Measurements from ENCODE around the gene BNC2. TPM values are rescaled to one million over a fixed set of nuclear protein-coding genes. Genes with fewer than 3 reads are reported as not detected.
"Not testable (repeated sequence)": the region's sequence is repeated elsewhere in the genome, so short reads cannot be mapped to it uniquely, and the experiment has no call there.

BNC2 gene
- total RNA-seq, 4 donors from 2014 or later: 19.0 to 53.6 (median 25.3) TPM

DNA sequence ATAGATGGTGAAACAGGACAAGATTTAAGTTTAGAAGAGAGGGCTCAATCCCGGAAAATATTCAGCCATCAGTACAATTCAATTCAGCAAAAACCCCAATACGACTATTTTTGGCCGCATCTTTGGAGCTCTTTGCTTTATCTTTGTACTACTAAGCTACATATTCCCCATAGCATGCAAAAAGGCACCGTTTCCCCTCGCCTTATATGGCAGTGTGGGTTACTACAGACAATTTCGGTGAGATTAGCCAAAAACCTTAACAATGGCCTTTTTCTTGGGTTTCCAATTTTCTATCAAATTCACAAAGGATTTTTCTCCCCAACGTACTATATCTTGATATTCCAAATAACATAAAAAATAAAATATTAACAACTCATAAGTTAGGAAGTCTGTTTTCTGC, 382.6 kb downstream of the BNC2 start:
- ATAC-seq (ENCODE audit: low FRiP score): no peak
- TF ChIP-seq, protein P1, sequence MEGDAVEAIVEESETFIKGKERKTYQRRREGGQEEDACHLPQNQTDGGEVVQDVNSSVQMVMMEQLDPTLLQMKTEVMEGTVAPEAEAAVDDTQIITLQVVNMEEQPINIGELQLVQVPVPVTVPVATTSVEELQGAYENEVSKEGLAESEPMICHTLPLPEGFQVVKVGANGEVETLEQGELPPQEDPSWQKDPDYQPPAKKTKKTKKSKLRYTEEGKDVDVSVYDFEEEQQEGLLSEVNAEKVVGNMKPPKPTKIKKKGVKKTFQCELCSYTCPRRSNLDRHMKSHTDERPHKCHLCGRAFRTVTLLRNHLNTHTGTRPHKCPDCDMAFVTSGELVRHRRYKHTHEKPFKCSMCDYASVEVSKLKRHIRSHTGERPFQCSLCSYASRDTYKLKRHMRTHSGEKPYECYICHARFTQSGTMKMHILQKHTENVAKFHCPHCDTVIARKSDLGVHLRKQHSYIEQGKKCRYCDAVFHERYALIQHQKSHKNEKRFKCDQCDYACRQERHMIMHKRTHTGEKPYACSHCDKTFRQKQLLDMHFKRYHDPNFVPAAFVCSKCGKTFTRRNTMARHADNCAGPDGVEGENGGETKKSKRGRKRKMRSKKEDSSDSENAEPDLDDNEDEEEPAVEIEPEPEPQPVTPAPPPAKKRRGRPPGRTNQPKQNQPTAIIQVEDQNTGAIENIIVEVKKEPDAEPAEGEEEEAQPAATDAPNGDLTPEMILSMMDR (IDR thresholded peaks at IDR 0.05): no peak
- DNase-seq (ENCODE audit: low spot score): no peak

DNA sequence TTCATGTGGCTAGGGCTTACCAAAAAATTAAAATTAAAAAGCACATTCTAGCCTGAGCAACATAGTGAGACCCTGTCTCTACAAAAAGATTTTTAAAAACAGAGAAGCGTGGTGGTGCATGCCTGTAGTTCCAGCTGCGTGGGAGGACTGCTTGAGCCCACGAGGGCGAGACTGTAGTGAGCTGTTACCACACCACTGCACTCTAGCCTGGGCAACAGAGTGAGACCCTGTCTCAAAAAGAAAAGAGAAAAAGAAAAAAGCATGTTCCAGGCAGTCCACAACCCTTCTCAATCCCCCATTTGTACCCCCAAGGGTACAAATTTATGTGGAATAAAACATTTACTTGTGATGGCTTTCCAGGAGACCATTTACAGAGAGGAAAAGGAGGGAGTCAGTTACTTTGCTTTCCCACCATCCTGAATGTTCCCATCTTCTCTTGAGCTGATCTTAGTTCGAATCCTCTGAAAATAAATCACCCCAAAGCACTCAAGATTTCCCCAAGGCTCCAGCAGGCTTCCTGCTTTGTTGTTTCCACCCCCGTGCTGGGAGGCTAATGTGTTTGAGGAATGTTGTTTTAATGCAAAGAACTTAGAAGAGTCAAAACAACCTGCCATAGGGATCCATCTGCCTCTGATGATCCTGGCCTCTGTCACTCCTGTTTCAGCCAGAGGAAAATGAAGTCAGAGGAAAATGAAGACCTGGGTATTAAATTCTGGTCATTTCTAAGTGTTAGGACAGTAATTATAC, 384.7 kb downstream of the BNC2 start:
- no peak for DNase-seq (ENCODE audit: low spot score)

DNA sequence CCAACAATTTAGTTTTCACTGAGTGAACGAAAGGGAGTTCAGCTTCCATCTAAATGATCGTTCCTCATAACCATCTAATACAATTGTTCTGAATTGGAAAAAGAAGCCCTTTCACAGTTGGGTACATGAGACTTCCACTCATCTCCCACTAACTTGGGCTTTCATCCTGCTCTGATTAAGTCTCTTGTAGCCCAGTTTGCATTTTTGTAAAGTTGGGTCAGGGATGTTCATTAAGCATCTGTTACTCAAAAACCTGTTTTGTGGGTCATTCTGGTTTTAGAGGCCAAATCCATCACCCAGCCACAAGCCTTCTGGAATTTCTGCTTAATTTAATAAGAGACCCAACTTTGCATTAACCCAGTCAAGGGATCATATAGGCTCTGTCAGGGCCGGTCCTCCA, 385.3 kb downstream of the BNC2 start:
- no peak for DNase-seq (ENCODE audit: low spot score)
- TF ChIP-seq, protein P1 (IDR thresholded peaks at IDR 0.05): no peak
- no peak for ATAC-seq (ENCODE audit: low FRiP score)

More for the DNA sequence above, 384.7 kb downstream of the BNC2 start:
- TF ChIP-seq, protein P1 (IDR thresholded peaks at IDR 0.05): no peak
- ATAC-seq (ENCODE audit: low FRiP score): no peak

DNA sequence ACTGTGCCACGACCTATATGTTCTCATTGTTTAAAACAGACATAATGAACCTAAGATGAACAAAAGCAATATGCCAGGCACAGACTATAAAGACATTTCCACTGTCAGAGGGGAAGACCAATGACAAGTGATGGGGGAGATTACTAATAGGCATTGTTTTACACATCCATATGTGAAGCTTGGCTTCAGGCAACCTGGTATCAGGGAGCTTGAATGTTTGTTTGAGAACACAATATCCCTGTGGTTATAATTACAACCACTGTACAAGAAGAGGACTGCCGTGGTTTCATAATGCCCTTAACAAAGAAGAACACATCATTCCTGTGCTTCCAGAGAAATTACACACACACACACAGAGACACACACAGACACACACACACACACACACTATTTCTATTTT, 385.7 kb downstream of the BNC2 start:
- TF ChIP-seq, protein P1 (IDR thresholded peaks at IDR 0.05): no peak

DNA sequence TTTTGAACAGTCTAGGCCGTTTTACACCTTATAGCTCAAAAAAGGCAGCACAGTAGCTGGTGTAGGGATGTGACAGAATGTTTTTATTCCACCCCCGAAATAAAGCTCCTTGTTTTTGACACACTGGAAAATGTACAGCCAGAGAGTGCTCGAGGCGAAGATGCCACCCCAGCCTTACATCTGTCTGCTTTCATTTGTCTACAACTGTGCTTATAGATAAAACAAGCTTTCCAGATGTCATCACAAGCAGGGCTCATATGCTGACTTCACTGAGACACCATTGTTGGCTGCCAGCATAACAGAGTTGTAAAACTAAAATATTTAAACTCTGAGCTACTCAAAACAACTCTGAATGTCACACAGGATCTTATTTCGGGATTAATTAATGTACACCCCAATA, 386.3 kb downstream of the BNC2 start:
- ATAC-seq (ENCODE audit: low FRiP score) (no peak), DNase-seq (ENCODE audit: low spot score) (no peak)
- TF ChIP-seq, protein P1 (IDR thresholded peaks at IDR 0.05): no peak

More for the DNA sequence above, 385.7 kb downstream of the BNC2 start:
- DNase-seq (ENCODE audit: low spot score) (no peak), ATAC-seq (ENCODE audit: low FRiP score) (no peak)

DNA sequence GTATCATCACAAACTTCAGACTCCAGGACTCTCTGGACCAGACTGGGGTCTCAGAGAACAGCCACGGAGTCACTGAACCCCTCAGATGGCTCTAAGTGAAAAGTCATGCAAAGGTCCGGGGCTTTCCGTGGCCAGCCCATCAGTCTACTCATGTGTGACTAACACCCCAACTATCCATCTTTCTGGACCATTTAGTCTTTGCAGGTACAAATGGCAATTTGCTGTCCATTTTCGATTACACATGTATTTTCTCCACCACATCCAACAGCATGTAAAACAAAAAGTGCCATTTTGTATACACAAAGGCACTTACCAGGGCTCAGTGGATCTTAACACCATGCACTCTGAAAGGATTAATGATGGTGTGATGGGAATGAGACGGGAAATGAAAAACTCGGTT, 387.7 kb downstream of the BNC2 start:
- no peak for DNase-seq (ENCODE audit: low spot score)
- no peak for ATAC-seq (ENCODE audit: low FRiP score)
- TF ChIP-seq, protein P1 (IDR thresholded peaks at IDR 0.05): no peak

DNA sequence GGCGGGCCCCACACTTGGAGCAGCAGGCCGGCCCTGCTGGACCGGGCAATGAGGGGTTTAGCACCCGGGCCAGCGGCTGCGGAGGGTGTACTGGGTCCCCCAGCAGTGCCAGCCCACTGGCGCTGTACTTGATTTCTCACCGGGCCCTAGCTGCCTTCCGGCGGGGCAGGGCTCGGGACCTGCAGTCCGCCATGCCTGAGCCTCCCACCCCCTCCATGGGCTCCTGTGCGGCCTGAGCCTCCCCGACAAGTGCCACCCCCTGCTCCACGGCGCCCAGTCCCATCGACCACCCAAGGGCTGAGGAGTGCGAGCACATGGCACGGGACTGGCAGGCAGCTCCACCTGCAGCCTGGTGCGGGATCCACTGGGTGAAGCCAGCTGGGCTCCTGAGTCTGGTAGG, 389.9 kb downstream of the BNC2 start:
- DNase-seq (ENCODE audit: low spot score); ATAC-seq (ENCODE audit: low FRiP score): not testable (repeated sequence)
